Natural killer cell (primary cell): ENCODE measurements around the gene CCDC47. TPM values are rescaled to one million over a fixed set of nuclear protein-coding genes. Genes with fewer than 3 reads are reported as not detected.

Source experiments
- ATAC-seq, 3 donors: fragments of 150-1000 bp in 2 of 3; fragments of 200-7000 bp in 1 of 3; cut with Tn5 transposase; 1 replicate in 1 of 3; 2 replicates in 2 of 3; pipeline ENCODE4 v1.10.0; 2021; ENCODE audit warnings: mild to moderate bottlenecking in 2 of 3, moderate library complexity in 2 of 3
- DNase-seq, 2 donors: peaks; one replicate each; pipeline versions ENCODE4 v3.0.0 to v3.0.0-alpha.2; 2013 to 2021; ENCODE audit warnings: mixed read lengths in 1 of 2
- H3K27ac ChIP-seq: one replicate; pipeline ENCODE4 v1.5.1; 2013; ENCODE audit warnings: mild to moderate bottlenecking, low read length
- H3K27me3 ChIP-seq: one replicate; pipeline ENCODE4 v1.6.1; 2013; ENCODE audit warnings: low read length; ENCODE audit not compliant: control insufficient read depth, insufficient read depth
- H3K36me3 ChIP-seq: one replicate; pipeline ENCODE4 v1.6.1; 2013; ENCODE audit warnings: low read length; ENCODE audit not compliant: control insufficient read depth, insufficient read depth
- H3K4me1 ChIP-seq: one replicate; pipeline ENCODE4 v1.6.1; 2013; ENCODE audit warnings: low read length; ENCODE audit not compliant: control insufficient read depth, insufficient read depth
- H3K4me3 ChIP-seq: one replicate; pipeline ENCODE4 v1.5.1; 2013; ENCODE audit warnings: low read length
- H3K9me3 ChIP-seq: one replicate; pipeline ENCODE4 v1.6.1; 2013; ENCODE audit warnings: low read length; ENCODE audit not compliant: control insufficient read depth, insufficient read depth
- H3K27ac Mint-ChIP-seq, 2 donors: one replicate each; pipeline ENCODE4 v1.8.0; 2022; ENCODE audit warnings: mild to moderate bottlenecking in 2 of 2, mixed read lengths in 2 of 2, moderate library complexity in 1 of 2
- H3K27me3 Mint-ChIP-seq, 2 donors: one replicate each; pipeline ENCODE4 v1.8.0; 2022; ENCODE audit warnings: low read depth in 2 of 2, mixed read lengths in 2 of 2
- H3K36me3 Mint-ChIP-seq: one replicate; pipeline ENCODE4 v1.8.0; 2022; ENCODE audit warnings: mixed read lengths
- H3K4me1 Mint-ChIP-seq, 2 donors: one replicate each; pipeline ENCODE4 v1.8.0; 2022; ENCODE audit warnings: mixed read lengths in 2 of 2
- H3K4me3 Mint-ChIP-seq: one replicate; pipeline ENCODE4 v1.8.0; 2022; ENCODE audit warnings: mild to moderate bottlenecking, moderate library complexity, mixed read lengths
- H3K9me3 Mint-ChIP-seq, 2 donors: one replicate each; pipeline ENCODE4 v1.8.0; 2022; ENCODE audit warnings: mixed read lengths in 2 of 2
- CTCF ChIP-seq: fragments of 200-600 bp; IDR thresholded peaks from one replicate; pipeline ENCODE4 v1.8.0; 2022; ENCODE audit warnings: antibody characterized with exemption
- WGBS: methylation state at CpG from one replicate; pipeline ENCODE4 v1.1.7; 2013; ENCODE audit warnings: missing lambda C conversion rate; ENCODE audit not compliant: insufficient coverage; 5-methylcytosine and 5-hydroxymethylcytosine counted together
- intact Hi-C: fragments of 100-400 bp; cut with micrococcal nuclease; formaldehyde crosslinking; loops from one replicate; pipeline ENCODE4 v1.14.2; 2022
- total RNA-seq, 4 donors: library from RNA; stranded (reverse); fragments of 120-200 nt in 1 of 4; gene quantifications; one replicate each; pipeline versions ENCODE4 v1.2.3 to v1.2.4, GENCODE V29; 2013 to 2022

CCDC47 gene
- total RNA-seq, 3 donors from 2014 or later (not counting 1 experiment from before 2014, with no cell fraction given), result 37.9 to 45.2 (median 41.7) TPM

GRCh38 chr17:63792055-63792729 lies 18.8 kb upstream of the CCDC47 start:
- no peak overlapping the region for H3K27ac ChIP-seq
- DNase-seq, result no peak
- 95% methylated on average over 3 of the region's 3 CpGs for WGBS
- H3K4me3 ChIP-seq, result no peak overlapping the region
- Mint-ChIP-seq H3K4me1 (peaks cover 0 to 6% of the 10 kb centered on the region in 2 donors), H3K36me3 (peaks cover 16% of the 10 kb centered on the region), H3K9me3 (no peaks in the 10 kb centered on the region), H3K27me3 (no peaks in the 10 kb centered on the region), H3K4me3 (no peak overlapping the region), H3K27ac (no peak overlapping the region)
- ATAC-seq, result no peak
- intact Hi-C loops, result no loop called here
- peaks cover 68% of the 10 kb centered on the region for H3K36me3 ChIP-seq
- no peaks in the 10 kb centered on the region for H3K9me3 ChIP-seq
- no peaks in the 10 kb centered on the region for H3K4me1 ChIP-seq
- TF ChIP-seq CTCF, result no peak
- H3K27me3 ChIP-seq, result no peaks in the 10 kb centered on the region

- Histone ChIP-seq H3K9me3 (no peaks in the 10 kb centered on the region), H3K27me3 (no peaks in the 10 kb centered on the region), H3K4me1 (no peaks in the 10 kb centered on the region), H3K4me3 (no peak overlapping the region), H3K27ac (no peak overlapping the region), H3K36me3 (peaks cover 53% of the 10 kb centered on the region)
- H3K4me1 Mint-ChIP-seq, result peaks cover 6% of the 10 kb centered on the region in 2 donors
- DNase-seq (no peak), ATAC-seq (no peak)
- H3K9me3 Mint-ChIP-seq, result no peaks in the 10 kb centered on the region
- TF ChIP-seq CTCF, result no peak
- intact Hi-C loops, result no loop called here
- no peak overlapping the region for H3K4me3 Mint-ChIP-seq
- no peak overlapping the region for H3K27ac Mint-ChIP-seq
- no peaks in the 10 kb centered on the region for H3K27me3 Mint-ChIP-seq
- peaks cover 16% of the 10 kb centered on the region for H3K36me3 Mint-ChIP-seq
- 94% methylated on average over 4 of the region's 6 CpGs for WGBS
Observed at GRCh38 chr17:63790057-63790456, 16.7 kb upstream of the CCDC47 start.

GRCh38 chr17:63786971-63787711 lies 13.7 kb upstream of the CCDC47 start:
- H3K36me3 ChIP-seq, result peaks cover 36% of the 10 kb centered on the region
- Mint-ChIP-seq H3K4me1 (peaks cover 16 to 22% of the 10 kb centered on the region in 2 donors), H3K9me3 (no peaks in the 10 kb centered on the region), H3K4me3 (no peak overlapping the region), H3K27me3 (no peaks in the 10 kb centered on the region), H3K36me3 (no peaks in the 10 kb centered on the region), H3K27ac (no peak overlapping the region)
- no peaks in the 10 kb centered on the region for H3K4me1 ChIP-seq
- no peaks in the 10 kb centered on the region for H3K9me3 ChIP-seq
- H3K27me3 ChIP-seq, result no peaks in the 10 kb centered on the region
- no peak for TF ChIP-seq CTCF
- H3K27ac ChIP-seq, result no peak overlapping the region
- DNase-seq (no peak), ATAC-seq (no peak)
- WGBS, result 100% methylated on average over 12 of the region's 13 CpGs
- intact Hi-C loops, result no loop called here
- no peak overlapping the region for H3K4me3 ChIP-seq
